DMS 273 (cell line): ENCODE measurements around the gene RNPEPL1.

Experiments
- DNase-seq: peaks from one replicate; lab custom pipeline; 2025; ENCODE audit not compliant: unreplicated experiment; lab: John Stamatoyannopoulos, UW

RNPEPL1 gene

GRCh38 chr2:240623531-240624010 is 55.3 kb downstream of the RNPEPL1 start:
- no peak for DNase-seq

- DNase-seq = no peak
Measured at GRCh38 chr2:240624011-240624949, 56.0 kb downstream of the RNPEPL1 start.

- no peak for DNase-seq
Measured at GRCh38 chr2:240624950-240625621, 56.8 kb downstream of the RNPEPL1 start, which contains the start of gene GPR35. TSS of gene GPR35 (plus strand) at chr2:240625480. CDS start at chr2:240629953, 4,473 bp downstream.

- no peak for DNase-seq
Measured at GRCh38 chr2:240626531-240627300, 58.4 kb downstream of the RNPEPL1 start.

GRCh38 chr2:240627736-240628506 is 59.6 kb downstream of the RNPEPL1 start:
- no peak for DNase-seq

GRCh38 chr2:240628507-240628807 is 60.2 kb downstream of the RNPEPL1 start:
- no peak for DNase-seq

- no peak for DNase-seq
Measured at GRCh38 chr2:240628808-240629618, 60.7 kb downstream of the RNPEPL1 start.

GRCh38 chr2:240629619-240629967 is 61.3 kb downstream of the RNPEPL1 start:
- DNase-seq = no peak

- DNase-seq = peak; percentile 54
Measured at GRCh38 chr2:240629968-240630770, 61.9 kb downstream of the RNPEPL1 start.
